GM10266 (cell line): ENCODE results near the gene HMGXB3.
A peak's percentile ranks its signal among the peaks of the same experiment; 100 is the strongest.

Experiments
- DNase-seq: peaks from one replicate; pipeline ENCODE4 v3.0.0; 2012; ENCODE audit errors: extremely low spot score
- TF ChIP-seq, protein P1 (sequence below): IDR thresholded peaks from 2 replicates; pipeline ENCODE4 v1.5.1; 2012; ENCODE audit warnings: mild to moderate bottlenecking, low read depth; ENCODE audit not compliant: control insufficient read depth, insufficient read depth; ENCODE audit errors: missing control alignments

HMGXB3 gene

DNA sequence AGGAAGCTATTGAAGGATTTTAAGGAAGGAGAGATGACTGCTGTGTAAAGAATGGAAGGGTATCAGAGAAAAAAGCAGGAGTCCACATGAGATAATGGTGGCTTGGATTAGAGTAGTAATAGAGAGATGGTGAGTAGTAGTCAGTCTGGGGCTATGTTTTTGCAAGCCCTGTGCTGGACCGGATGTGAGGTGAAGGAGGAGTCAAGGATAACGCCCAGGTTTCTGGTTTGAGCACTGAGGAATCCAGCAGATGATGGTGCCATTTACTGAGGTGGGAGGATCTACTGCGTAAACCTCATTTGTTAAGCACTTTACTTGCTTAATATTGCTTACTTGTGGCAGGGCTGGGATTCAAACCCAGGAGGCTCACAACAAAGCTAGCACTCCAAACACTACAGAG is 1.2 kb upstream of the HMGXB3 start:
- TF ChIP-seq, protein P1, sequence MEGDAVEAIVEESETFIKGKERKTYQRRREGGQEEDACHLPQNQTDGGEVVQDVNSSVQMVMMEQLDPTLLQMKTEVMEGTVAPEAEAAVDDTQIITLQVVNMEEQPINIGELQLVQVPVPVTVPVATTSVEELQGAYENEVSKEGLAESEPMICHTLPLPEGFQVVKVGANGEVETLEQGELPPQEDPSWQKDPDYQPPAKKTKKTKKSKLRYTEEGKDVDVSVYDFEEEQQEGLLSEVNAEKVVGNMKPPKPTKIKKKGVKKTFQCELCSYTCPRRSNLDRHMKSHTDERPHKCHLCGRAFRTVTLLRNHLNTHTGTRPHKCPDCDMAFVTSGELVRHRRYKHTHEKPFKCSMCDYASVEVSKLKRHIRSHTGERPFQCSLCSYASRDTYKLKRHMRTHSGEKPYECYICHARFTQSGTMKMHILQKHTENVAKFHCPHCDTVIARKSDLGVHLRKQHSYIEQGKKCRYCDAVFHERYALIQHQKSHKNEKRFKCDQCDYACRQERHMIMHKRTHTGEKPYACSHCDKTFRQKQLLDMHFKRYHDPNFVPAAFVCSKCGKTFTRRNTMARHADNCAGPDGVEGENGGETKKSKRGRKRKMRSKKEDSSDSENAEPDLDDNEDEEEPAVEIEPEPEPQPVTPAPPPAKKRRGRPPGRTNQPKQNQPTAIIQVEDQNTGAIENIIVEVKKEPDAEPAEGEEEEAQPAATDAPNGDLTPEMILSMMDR, result no peak
- no peak for DNase-seq

DNA sequence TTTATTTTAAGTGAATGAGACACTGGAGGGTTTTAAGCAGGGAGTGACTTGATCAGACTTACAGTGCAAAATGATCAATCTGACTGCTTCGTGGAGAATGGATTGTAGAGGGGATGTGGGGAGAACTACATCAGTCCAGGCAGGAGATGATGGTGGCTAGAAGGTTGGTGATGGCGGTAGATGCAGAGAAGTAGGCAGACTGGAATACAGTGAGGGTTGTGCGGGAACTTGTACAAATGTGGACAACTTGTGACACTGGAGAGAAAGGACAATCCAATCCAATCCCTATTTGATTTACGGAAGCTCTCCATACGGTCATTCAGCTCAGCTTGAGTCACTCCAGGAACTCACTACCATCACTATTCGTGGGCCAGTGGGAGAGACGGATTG is 678 bp upstream of the HMGXB3 start:
- no peak for DNase-seq
- TF ChIP-seq, protein P1, result no peak

DNA sequence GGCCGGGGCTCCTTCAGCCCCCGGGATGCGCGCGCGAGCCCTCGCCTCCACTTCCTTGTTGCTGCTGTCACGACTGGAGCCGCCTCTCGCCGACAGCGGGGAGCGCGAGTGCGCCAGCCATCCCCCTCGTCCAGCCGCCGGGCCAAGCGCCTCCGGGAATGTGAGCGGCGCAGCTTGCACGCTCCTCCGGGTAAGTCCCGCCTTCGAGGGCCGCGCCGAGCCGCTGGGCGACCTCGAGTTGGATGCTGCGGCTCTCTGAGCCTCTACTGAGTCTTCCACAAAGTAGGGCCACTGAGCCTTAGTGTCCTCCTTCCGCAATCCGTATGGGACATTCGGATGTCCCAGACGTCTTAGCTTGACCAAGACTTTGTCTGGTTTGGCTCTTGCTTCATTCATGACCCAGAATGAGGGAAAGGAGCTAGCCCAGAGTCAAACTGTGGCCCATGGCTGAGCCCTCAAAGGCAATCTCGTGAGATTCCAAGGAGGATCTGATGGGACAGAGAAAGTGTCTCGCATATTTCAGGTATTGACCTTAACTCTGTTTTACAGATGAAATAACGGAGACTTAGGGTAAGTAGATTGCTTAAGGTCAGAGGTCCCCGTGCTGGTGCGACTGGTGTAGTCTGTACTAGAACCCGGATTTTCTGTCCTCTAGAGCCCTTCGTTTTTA is 586 bp downstream of the HMGXB3 start:
- TF ChIP-seq, protein P1, result no peak
- peak; percentile 28 for DNase-seq

DNA sequence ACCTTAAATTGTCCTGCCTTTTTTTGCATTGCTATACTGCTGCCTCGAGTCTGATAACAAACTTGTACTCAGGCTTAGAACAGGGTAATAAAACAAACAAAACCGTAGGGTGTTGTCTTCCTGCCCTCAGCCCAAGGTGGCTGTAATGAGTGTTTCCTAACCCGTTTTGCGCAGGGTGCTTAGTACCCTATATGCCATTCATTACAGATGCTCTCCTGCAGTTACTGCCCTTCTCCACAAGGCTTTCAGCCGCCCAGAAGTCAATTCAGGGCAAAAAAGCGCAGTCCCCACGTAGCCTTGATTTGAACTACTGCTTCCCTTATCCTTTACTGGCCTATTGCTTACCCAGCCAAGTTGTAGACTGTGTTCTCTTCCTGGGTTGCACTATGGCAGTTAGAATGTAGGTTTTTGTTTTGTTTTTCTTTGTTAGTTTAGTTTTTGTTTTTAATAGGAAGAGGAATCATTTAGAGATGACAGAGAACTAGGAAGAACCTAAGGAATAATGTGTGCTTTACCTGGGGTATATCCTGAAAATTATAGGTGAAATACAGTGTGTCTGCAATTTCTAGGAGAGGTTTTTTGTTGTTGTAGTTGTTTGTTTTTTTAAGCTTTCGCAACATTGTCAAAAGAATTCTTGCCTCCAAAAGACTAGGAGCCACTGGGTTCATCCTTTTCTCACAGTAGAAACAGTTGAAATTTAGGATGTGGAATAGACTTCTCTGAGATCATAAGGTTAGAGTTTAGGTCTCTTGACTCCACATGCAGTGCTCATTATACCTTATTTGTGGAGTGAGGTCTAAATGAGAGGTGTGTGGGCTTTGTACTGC is 1.3 kb downstream of the HMGXB3 start:
- peak; percentile 78 for DNase-seq
- TF ChIP-seq, protein P1, result peak; percentile 41

DNA sequence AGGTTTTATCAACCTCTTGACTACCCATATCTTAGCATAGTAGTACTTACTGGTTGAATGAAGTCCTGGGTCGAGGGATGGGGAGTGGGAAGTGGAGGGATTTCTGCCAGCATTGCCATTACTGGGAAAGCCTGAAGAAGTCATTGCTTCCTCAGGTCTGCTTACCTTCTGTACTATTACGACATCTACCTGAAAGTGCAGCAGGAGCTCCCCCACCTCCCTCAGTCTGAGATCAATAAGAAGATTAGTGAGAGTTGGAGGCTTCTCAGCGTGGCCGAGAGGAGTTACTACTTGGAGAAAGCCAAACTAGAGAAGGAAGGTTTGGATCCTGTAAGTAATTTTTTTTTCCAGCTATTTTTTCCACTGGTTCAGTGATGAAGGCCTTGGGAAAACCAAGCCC is 5.8 kb downstream of the HMGXB3 start:
- TF ChIP-seq, protein P1, result no peak

DNA sequence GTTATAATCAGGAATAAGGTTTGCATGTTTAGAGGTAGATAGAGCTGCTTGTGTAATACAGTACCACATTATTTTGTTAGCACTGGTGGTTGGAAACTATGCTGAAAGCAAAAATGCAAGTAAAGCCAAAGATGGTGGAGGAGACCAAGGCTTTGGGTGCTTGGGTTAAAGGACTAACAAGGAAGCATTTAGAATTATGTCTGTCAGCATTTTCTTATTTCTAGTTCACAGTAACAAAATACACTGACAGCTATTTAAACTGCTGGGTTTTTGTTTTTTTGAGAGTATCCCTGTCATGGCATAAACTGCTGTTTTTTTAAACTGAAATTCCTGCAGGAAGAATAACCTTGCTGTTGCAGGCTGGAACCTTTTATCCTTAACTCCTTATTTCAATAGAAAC is 6.5 kb downstream of the HMGXB3 start:
- DNase-seq, result no peak
- TF ChIP-seq, protein P1, result no peak

More for the DNA sequence above, 5.8 kb downstream of the HMGXB3 start:
- DNase-seq, result no peak
